ENCODE results near the gene NHLRC2.
"Not testable (repeated sequence)": the region's sequence is repeated elsewhere in the genome, so short reads cannot be mapped to it uniquely, and the experiment has no call there.

The NHLRC2 gene

DNA sequence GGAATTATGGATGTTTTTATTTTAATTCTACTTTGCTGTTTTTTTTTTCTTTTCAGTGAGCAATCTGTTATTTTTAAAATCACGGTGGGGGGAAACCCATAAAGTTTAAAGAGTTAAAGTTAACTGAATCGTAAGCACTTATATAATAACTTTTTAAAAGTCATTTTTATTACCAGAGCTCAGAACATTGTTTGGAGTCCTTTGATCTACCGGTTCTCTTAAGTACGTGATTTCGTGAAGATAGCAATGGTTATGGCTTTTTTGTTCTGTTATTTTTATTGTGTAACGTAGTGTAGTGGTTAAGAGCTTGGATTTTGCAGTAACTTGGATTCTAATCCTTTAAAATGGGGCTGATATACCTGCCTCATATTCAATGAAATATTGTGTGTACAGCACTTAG lies 57.4 kb downstream of the NHLRC2 start:
- DNase-seq, result no peak

- no peak for DNase-seq
These were observed 58.1 kb downstream of the NHLRC2 start for GRCh38 chr10:113912582-113912981.

- DNase-seq, result no peak
These were observed 60.5 kb downstream of the NHLRC2 start for GRCh38 chr10:113914956-113915355.

GRCh38 chr10:113915540-113915939 lies 61.1 kb downstream of the NHLRC2 start:
- no peak for DNase-seq

GRCh38 chr10:113916053-113916452 lies 61.6 kb downstream of the NHLRC2 start:
- no peak for DNase-seq

DNA sequence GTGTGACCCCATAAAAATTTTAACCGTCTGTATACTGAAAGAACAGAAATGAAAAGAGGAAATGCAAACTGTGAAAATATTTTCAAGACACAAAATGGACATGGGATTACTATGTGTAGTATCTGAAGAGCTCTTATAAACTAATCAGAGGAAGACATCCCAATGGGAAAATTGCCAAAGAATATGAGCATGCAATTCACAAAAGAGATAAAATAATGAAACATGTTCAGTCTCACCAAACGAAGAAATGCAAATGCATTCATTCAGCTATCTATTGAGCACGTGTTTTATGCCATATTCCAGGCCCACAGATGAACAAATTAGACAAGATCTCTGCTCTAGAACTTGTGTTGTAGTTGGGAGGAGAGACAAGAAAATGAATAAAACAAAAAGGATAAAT lies 63.2 kb downstream of the NHLRC2 start:
- no peak for DNase-seq

- no peak for DNase-seq
These were observed 65.7 kb downstream of the NHLRC2 start for GRCh38 chr10:113920114-113920513.

- DNase-seq, result no peak
These were observed 66.4 kb downstream of the NHLRC2 start for GRCh38 chr10:113920875-113921274.

DNA sequence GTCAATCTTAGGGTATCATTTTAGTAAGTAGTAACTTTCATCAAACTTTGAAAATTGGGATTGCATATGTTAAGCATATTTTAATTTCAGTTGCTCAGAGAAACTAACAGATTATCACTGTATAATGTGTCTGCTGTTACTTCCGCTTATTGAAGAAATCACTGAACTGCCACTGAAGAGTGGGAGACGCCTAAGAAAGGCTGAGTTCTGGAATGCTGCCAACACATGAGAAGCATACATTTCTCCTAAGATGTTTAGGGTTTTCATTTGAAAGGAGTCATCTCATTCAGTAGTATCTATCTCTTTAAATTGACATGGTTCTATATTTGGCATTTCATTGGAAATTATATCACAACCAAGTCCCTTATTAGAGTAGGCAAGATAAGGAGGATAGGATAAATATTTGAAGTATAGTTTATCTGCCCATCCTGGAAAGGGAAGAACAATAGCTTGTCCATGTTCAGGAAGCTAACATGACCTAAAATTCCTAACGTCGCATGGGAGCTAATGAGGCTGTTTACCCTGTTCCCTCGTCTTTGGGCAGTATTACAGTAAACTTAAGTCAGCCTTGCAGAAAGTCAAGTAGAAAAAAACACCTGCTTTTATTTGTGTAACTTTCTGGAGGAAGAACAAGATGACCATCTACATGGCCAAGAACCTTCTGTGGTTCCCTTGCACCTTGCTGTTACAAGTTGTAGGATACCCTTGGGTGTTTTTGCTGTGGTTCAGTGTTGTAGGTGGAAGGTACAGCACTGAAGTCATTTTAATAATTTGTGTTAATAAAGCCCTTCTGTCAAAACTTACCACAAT lies 67.3 kb downstream of the NHLRC2 start:
- DNase-seq, result no peak

DNA sequence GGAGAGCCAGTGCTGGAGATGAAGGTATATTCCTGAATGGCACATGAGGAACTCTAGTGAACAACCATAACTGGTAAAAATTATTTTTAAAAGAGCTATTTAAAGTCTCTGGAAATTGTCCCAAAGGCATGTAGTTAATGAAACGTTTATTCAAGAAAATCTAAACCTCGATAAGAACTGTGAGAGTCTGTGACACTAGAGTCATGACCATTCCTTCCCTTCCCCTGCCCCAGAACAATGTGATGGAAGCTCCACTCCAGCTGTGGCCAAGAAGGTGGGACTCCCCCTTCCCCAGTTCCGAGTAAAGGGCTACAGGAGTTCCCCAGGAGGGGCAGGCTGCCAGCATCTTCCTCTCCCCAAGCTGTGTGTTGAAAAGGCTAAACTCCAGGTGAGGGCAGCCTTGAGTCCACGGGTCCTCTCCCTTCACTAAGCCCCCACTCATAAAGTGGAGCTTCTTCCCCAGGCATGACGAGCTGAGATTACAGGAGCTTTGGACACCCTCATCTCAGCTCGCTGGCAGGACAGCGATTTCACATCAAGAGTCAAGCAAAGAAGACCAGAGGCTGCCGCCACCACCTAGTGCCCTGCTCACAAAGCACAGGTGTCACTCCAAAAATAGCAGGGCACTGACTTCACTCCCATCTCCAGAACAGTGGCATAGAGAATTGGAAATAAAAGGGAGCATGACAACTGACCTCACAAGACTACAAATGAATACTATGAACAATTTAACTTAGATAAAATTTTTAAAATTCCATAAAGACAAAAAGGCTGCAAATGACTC lies 68.5 kb downstream of the NHLRC2 start:
- DNase-seq, result no peak

DNA sequence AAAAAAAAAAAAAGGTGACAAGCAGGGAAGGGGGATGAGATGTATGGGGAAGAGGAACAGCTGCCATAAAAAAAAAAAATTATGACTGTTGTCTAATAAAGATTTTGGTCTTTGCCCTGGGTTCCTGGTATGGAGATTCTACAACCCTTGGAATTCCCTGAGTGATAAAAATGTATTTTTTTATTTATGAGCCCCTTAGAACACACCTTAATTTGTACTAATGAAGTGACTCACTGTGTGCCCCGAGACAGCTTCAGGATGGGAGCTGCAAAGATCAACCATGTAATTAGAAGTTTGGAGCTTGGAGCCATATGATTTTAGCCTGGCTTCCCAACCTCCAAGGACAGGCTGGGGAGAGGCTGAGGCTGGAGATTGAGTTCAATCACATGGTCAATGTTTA lies 69.7 kb downstream of the NHLRC2 start:
- DNase-seq, result no peak

DNA sequence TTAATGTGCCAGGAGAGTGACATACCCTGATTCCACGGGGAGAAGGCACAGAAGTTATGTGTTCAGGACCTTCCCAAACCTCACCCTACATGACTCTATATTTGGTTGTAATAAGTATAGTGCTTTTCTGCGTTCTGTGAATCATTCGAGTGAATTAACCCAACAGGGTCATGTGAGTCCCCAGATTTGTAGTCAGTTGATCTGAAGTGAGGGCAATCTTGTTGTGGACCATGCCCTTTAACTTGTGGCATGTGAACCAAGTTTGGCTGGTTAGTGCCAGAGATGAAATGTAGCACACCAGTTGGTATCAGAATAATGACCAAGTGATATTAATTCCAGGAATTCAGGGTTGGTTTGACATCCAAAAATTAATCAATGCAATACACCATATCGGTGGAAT lies 70.2 kb downstream of the NHLRC2 start:
- no peak for DNase-seq

GRCh38 chr10:113927440-113927839 lies 73.0 kb downstream of the NHLRC2 start:
- no peak for DNase-seq

DNA sequence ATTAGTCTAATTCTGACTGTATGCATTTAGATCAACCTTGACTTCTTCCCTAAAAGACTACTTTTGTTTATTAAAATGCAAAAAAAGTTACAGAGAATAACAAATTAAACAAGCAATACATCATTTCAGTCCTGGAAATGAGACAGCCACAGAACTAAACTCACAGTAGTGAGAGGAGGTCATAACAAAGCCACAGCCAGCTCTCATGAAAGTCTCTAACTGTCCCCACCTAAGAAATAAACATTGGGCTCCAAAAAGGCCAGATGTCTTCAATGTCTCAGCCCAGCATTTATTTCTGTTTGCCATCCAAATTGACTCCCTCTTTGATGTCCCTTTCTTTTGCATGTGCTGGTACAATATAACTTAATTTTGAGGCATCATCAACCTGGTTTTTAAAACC lies 74.4 kb downstream of the NHLRC2 start:
- DNase-seq, result no peak

DNA sequence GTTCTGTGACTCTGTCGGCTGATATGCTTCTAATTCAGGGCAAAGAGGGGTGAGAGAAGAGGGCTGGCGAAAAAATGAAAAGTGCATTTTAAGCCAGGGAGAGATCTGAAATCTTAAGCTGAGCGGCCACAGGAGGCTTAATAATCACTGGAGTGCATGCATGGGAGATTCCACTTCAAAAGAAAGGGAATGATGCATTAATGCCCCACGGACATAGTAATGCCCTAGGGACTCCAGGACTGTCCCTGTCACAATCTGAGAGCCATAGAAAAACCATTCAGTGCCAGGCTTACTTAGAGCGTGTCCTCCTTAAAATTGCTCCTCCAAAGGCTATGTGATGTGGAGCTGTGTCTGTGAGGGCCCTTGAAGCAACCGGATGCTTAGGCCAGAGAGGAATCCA lies 75.1 kb downstream of the NHLRC2 start:
- no peak for DNase-seq

DNA sequence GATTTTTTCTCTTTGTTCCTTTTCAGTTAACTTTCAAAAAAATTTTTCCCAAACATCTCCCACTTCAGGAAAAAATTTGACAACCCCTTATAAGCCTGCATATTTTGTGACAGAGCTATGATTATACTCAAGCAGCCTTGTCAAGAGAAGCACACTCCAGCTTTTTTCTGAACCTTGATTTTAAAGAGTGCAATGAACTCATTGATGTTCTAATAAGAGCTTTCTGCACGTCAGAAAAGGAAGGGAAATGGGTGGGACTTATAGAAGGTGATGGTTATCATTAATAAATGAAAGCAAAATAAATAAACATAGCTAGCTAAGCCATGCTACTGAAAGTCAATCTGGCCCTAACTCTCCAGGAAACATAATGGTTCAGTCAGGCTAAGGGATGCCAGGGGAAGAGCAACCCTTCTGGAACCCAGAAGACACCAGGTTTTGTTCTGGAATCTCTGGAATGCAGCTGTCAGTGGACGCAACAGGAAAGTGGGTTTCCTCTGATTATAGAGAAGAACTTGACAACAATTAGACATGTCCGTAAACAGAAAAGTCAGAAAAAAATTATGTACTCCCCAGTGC lies 76.1 kb downstream of the NHLRC2 start:
- no peak for DNase-seq

DNA sequence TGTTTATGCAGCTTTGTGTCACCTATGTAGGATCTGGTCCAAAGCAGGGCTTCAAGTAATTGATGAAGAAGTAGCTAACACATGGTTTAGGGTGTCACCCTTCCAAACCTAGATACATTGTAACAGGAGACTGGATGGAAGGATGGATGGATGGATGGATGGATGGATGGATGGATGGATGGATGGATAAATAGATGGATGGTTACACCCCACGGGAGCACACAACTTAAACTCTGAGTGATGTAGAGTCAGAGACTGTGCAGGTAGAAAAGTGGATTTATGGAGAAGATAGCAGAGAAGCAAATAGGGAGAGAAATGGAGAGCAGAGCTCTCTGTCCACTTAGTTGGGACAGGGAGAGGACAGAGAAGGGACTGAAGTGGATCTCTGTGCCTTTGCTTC lies 78.4 kb downstream of the NHLRC2 start:
- DNase-seq, result no peak

GRCh38 chr10:113933894-113934532 lies 79.6 kb downstream of the NHLRC2 start:
- no peak for DNase-seq

DNA sequence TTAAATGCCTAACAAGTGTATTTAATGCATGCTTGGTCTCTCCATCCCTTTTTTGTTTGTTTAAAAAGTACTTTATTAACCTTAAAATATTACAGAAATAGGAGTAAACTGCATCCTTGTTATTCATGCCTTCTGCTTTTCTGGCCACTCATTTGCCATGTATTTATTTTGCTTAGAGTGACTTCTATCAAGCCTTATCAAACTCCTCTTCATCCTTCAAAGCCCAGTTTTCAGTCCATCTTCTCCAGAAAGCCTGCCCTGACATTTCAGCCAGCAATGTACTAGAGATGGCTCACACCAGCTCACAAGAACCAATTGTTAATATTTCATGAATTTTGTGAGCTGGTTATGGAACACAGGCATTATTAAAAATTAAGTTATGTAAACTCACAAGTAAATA lies 82.8 kb downstream of the NHLRC2 start:
- no peak for DNase-seq

- DNase-seq, result no peak
These were observed 83.3 kb downstream of the NHLRC2 start for GRCh38 chr10:113937756-113938155.

DNA sequence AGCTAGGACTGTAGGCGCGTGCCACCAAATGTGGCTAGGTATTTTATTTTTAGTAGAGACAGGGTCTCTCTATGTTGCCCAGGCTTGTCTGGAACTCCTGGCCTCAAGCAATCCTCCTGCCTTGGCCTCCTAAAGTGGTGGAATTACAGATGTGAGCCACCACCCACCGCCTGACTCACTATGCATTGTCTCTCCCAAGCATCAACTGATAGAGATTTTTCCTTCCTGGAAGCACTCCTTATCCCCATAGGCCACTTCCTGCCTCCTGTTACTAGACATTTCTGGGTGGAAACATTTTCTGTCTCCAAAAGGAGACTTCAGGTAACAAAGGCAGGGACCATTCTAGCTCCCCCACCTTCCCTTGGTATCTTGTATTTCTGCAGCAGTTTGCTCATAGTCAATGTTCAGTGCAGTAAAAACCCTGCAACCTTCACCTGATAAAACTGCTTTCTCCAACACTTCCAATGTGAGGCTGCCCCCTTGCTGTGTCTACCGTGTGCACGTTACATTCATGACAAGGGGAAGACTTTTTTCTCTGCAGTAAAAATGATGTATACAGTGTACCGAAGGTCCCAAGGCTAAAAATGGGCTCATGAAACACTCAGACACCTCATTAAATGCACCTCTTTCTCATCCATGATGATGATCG lies 84.9 kb downstream of the NHLRC2 start:
- no peak for DNase-seq

DNA sequence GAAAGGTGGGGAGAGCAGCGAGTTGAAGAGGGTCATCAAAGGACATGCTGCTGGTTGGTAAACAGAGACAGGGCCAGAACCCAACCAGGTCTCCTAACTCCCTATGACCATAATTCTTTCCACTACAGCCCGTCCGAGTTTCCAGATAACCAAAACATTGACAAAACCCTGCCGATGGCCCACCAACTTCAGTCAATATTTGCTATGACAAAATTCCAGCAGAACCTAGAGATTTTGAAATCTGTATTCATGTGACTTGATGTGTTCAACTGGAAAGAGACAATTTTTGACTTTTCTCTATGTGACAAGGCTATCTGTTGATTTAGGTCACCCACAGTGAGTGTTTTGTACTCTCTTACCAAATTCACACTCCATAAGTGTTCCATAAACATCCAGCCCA lies 86.7 kb downstream of the NHLRC2 start:
- DNase-seq, result no peak

GRCh38 chr10:113943196-113943595 lies 88.7 kb downstream of the NHLRC2 start:
- not testable (repeated sequence) for DNase-seq
